ENCODE measurements around the gene CORO2B. TPM values are rescaled to one million over a fixed set of nuclear protein-coding genes. Genes with fewer than 3 reads are reported as not detected.
A peak's percentile ranks its signal among the peaks of the same experiment; 100 is the strongest.

CORO2B gene
- total RNA-seq, 1 donor from 2014 or later: 0.43 TPM

DNA sequence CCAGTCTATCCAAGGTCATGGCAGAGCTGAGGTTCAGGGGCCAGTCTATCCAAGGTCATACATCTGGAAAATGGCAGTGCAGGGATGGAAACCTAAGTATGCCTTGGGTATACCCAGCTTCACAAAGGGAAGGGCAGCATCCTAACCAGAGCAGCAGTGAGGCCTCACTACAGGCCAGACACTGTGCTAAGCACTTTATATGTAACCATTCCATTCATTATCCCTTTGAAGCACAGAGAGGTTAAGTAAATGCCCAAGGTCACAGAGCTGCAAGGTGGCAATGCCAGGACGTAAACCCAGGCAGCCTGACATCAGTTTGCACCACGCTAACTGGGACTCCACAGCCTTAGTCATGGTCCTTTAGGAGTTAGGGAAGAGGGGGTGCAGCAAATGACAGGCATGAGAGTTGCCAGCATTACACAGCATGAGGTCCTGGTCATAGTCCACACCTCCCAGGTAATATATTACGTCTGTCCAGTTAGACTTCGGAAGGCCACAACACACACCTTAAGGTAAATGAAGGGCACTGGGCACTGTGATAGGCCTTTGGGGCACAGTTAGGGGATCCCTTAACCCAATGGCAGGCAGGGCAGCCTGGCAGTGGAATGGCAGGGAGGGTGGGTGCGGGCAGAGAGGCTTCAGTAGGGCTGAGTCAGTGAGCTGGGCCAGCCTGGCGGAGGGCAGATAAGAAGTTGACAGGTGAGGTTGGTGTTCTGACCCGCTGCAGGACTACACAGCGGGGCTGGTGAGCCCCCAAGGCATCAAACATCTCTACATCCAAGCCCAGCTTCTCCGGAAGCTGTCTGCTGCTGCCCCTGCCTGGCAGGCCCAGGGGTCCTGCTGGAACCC lies 21.1 kb upstream of the CORO2B start:
- H3K27ac Mint-ChIP-seq: no peak overlapping the region
- H3K9me3 Mint-ChIP-seq: no peaks in the 10 kb centered on the region
- no peaks in the 10 kb centered on the region for H3K36me3 Mint-ChIP-seq (ENCODE audit: low read depth)
- DNase-seq (ENCODE audit: low spot score): no peak
- peaks cover 52% of the 10 kb centered on the region for H3K27me3 Mint-ChIP-seq (ENCODE audit: low read depth)
- H3K4me3 Mint-ChIP-seq (ENCODE audit: low read depth): no peak overlapping the region
- intact Hi-C loops (cut with micrococcal nuclease): loop anchor here (2.0 to 5.0 kb wide), 2 partner anchors 95 to 319 kb away; no protein-coding TSS in a partner anchor
- H3K4me1 Mint-ChIP-seq (ENCODE audit: low read depth): peaks cover 15% of the 10 kb centered on the region

DNA sequence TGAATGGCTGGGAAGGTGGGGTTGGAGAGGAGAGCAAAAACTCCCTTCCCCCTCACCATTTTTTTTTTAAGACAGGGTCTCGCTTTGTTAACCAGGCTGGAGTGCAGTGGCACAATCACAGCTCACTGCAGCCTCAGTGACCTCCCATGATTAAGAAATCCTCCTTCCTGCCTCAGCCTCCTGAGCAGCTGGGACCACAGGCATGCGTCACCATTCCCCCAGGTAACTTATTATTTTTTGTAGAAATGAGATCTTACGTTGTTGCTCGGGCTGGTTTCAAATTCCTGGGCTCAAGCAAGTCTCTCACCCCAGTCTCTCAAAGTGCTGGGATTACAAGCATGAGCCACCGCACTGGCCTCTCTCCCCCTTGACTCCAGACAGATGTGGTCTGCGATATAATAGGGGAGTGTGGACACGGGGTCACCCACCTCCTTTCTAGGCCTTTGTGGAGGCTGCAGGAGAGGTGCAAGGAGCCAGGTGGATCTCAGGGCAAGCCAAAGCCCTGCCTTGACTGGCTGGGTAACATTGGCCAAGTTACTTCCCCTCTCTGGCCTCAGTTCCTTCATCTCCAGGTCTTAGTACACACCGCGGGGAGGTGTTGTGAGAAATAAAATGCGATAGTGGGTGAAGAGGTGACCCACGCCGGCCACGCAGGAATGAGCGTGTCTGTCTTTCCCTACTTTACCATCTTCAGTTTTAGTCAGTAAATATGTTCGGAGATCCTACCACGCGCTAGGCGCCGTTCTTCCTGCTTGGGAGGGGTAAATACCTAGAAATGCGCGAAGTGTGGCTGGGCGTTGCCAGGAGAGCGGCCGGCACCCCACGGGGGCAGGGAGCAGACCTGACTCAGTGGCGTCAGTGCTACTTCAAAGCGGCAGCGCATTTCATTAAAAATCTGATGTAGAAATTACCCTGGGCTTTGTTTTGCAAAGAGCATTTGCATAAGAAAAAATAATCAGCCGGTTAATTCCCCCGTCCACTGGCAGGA lies 20.2 kb upstream of the CORO2B start:
- intact Hi-C loops (cut with micrococcal nuclease): loop anchor here (2.0 to 5.0 kb wide), 2 partner anchors 94 to 318 kb away; no protein-coding TSS in a partner anchor
- H3K36me3 Mint-ChIP-seq (ENCODE audit: low read depth): no peaks in the 10 kb centered on the region
- H3K27ac Mint-ChIP-seq: no peak overlapping the region
- no peak for DNase-seq (ENCODE audit: low spot score)
- H3K4me1 Mint-ChIP-seq (ENCODE audit: low read depth): peaks cover 15% of the 10 kb centered on the region
- H3K9me3 Mint-ChIP-seq: no peaks in the 10 kb centered on the region
- H3K4me3 Mint-ChIP-seq (ENCODE audit: low read depth): peak overlapping the region; percentile 73
- H3K27me3 Mint-ChIP-seq (ENCODE audit: low read depth): peaks cover 53% of the 10 kb centered on the region

DNA sequence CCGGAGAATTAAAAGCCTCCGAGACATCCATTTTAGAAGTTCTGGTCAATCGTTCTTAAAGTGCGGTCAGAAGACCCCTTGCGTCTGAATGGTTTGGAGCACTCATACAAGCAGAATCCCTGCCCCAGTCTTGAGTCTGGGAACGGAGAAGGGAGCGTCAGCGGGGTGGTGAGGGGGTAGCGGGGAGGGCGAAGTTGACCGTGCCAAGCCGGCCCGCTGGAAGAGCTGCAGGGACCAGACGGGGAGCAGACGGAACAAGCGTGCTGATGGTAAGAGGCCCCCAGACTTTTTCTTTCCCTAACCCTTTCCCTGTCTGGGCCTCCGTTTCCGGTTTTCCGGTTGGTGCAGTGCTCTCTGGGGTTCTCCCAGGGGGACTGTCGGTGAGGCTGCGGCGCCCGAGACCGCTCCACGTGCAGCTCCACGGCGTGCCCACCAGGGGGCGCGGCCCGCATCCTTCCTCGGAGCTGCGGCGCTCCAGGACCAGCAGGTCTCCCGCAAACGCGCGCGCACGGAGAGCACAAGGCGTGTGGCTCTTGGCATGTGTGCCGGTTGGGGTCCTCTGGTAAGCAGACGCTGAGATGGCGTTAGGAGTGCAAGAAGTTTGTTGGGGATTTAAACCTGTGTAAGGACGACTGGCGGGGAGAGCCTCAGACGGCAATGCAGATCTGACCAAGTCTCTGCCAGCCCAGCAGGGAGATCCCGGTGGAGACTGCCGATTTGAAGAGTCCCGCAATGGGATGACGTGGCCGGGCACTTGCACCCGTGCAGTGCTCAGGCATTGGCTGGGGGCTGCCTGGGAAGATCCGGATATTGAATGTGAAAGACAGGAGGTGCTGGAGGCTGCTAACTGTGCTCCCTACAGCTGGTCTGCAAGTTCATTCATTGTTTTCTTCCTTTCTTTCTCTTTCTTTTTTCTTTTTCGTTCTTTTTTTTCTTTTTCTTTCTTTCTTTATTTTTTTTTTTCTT lies 19.2 kb upstream of the CORO2B start:
- Mint-ChIP-seq H3K36me3 (ENCODE audit: low read depth) (no peaks in the 10 kb centered on the region), H3K27me3 (ENCODE audit: low read depth) (peaks cover 51% of the 10 kb centered on the region)
- intact Hi-C loops (cut with micrococcal nuclease): loop anchor here (2.0 to 5.0 kb wide), 2 partner anchors 93 to 317 kb away; no protein-coding TSS in a partner anchor

DNA sequence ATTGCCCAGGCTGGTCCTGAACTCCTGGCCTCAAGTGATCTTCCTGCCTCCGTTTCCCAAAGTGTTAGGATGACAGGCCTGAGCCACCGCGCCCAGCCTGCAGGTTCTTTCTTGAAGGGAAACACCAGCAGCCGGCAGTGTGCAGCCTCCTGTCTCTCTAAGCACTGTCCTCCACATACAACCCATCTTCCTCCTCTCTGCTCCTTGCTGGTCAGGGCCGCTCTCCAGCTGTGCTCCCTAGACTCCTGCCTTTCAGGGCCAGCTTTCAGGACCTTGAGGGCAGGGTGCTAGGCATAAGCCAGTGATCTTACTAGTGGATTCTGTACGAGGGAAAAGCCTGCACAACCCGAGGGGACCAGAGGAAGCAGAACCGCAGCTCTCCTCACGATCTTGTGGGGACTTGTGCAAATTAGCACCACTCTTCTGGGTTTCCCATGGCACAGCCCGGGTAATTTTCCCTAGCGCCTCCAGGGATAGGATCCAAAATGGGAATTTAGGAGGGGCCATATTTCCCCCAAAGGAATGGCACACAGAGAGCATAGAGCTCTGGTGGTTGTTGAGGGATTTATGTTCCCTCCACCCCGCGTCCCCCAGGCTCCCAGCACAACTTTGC lies 18.2 kb upstream of the CORO2B start:
- peaks cover 15% of the 10 kb centered on the region for H3K4me1 Mint-ChIP-seq (ENCODE audit: low read depth)
- H3K9me3 Mint-ChIP-seq: no peaks in the 10 kb centered on the region
- peaks cover 49% of the 10 kb centered on the region for H3K27me3 Mint-ChIP-seq (ENCODE audit: low read depth)
- H3K36me3 Mint-ChIP-seq (ENCODE audit: low read depth): no peaks in the 10 kb centered on the region
- intact Hi-C loops (cut with micrococcal nuclease): no loop called here
- no peak overlapping the region for H3K27ac Mint-ChIP-seq
- no peak overlapping the region for H3K4me3 Mint-ChIP-seq (ENCODE audit: low read depth)
- no peak for DNase-seq (ENCODE audit: low spot score)

More for the DNA sequence above, 19.2 kb upstream of the CORO2B start:
- peak; percentile 65 for DNase-seq (ENCODE audit: low spot score)
- peak overlapping the region; percentile 73 for H3K4me3 Mint-ChIP-seq (ENCODE audit: low read depth)
- H3K9me3 Mint-ChIP-seq: no peaks in the 10 kb centered on the region
- peaks cover 15% of the 10 kb centered on the region for H3K4me1 Mint-ChIP-seq (ENCODE audit: low read depth)
- no peak overlapping the region for H3K27ac Mint-ChIP-seq

DNA sequence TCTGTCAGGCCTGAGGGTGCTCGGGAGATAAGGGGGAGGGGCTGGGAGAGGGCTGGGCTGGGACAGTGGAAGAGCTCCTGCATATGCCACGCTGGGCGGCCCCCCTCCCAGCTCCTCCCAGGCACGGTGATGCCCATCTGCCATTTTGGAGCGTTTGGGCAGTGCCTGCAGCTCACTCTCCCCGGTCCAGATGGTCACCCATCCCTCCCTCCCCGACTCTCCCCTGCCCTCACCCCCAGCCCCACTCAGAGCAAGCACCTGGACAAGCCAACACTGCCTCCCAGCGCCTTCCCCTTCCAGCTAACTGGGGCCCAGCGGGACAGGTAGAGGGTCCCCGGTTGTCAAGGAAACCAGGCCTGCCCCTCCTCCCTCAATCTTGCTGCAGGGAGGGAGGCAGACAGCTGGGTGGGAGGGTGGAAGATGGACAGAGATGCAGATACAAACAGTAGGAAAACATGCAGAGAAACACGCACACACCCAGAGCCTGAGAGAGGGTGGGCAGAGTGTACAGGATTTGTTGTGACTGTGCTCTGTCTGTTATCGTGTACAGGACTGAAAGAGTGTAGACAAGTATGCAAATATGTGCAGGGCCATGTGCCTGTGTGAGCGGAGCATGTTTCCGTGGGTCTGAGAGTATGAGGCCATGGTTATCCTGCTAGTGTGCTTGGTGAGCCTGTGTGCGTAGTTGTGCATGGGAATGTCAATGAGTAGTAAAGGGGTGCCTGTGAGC lies 17.5 kb upstream of the CORO2B start:
- peaks cover 15% of the 10 kb centered on the region for H3K4me1 Mint-ChIP-seq (ENCODE audit: low read depth)
- H3K9me3 Mint-ChIP-seq: no peaks in the 10 kb centered on the region
- DNase-seq (ENCODE audit: low spot score): no peak
- H3K4me3 Mint-ChIP-seq (ENCODE audit: low read depth): no peak overlapping the region
- intact Hi-C loops (cut with micrococcal nuclease): no loop called here
- no peaks in the 10 kb centered on the region for H3K36me3 Mint-ChIP-seq (ENCODE audit: low read depth)
- peaks cover 49% of the 10 kb centered on the region for H3K27me3 Mint-ChIP-seq (ENCODE audit: low read depth)
- H3K27ac Mint-ChIP-seq: no peak overlapping the region

DNA sequence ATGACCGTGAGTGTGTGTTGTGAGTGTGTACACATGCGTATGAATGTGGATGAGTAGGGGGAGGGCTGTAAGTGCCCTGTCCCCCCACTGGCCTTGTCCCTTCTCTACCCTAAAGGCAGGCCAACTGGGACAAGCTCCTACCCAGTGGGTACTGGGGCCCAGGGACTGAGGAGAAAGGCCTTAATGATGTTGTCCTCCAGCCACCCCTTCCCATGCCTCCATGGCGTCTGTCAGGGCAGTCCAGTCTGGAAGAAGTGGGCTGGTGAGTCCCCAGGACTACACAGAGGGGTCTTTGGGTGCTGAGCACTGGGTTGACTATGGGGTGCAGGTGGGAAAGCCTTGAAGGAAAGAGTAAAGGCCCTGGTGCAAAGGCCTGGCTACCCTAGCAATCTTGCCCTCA lies 16.9 kb upstream of the CORO2B start:
- peaks cover 15% of the 10 kb centered on the region for H3K4me1 Mint-ChIP-seq (ENCODE audit: low read depth)
- no peaks in the 10 kb centered on the region for H3K36me3 Mint-ChIP-seq (ENCODE audit: low read depth)
- no peak for DNase-seq (ENCODE audit: low spot score)
- no peaks in the 10 kb centered on the region for H3K9me3 Mint-ChIP-seq
- intact Hi-C loops (cut with micrococcal nuclease): no loop called here
- peaks cover 48% of the 10 kb centered on the region for H3K27me3 Mint-ChIP-seq (ENCODE audit: low read depth)
- no peak overlapping the region for H3K27ac Mint-ChIP-seq
- H3K4me3 Mint-ChIP-seq (ENCODE audit: low read depth): no peak overlapping the region

DNA sequence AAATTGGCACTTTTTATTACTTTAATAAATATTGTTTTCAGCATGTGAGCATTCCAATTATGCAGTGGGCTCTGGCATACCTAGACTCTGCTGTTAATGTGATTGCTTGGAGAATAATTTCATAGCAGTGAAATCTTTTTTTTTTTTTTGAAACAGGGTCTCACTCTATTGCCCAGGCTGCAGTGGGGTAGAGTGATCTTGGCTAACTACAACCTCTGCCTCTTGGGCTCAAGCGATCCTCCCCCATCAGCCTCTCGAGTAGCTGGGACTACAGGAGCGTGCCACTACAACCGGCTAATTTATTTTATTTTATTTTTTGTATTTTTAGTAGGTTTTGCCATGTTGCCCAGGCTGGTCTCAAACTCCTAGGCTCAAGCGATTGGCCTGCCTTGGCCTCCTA lies 14.6 kb upstream of the CORO2B start:
- intact Hi-C loops (cut with micrococcal nuclease): no loop called here
- DNase-seq (ENCODE audit: low spot score): no peak
- Mint-ChIP-seq H3K4me1 (ENCODE audit: low read depth) (peaks cover 8% of the 10 kb centered on the region), H3K4me3 (ENCODE audit: low read depth) (no peak overlapping the region), H3K27ac (no peak overlapping the region), H3K9me3 (no peaks in the 10 kb centered on the region), H3K27me3 (ENCODE audit: low read depth) (peaks cover 32% of the 10 kb centered on the region), H3K36me3 (ENCODE audit: low read depth) (no peaks in the 10 kb centered on the region)

DNA sequence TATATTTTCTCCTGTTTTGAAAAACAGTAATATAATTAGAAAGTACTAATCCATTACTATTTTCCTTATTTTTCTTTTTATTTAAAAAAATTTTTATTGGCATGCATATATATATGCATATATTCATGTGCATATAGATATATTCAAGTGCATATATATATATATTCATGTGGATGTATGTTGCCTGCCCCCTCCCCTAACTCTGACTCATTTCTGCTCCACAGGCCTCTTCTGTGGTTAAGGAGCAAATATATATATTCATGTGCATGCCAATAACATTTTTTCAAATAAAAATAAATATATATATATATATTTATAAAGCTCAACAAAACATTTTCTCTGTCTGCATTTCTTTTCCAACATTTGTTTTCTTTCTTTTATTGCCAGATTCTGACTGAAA lies 13.6 kb upstream of the CORO2B start:
- no peaks in the 10 kb centered on the region for H3K36me3 Mint-ChIP-seq (ENCODE audit: low read depth)
- DNase-seq (ENCODE audit: low spot score): no peak
- intact Hi-C loops (cut with micrococcal nuclease): no loop called here
- H3K27me3 Mint-ChIP-seq (ENCODE audit: low read depth): peaks cover 34% of the 10 kb centered on the region
- no peak overlapping the region for H3K4me3 Mint-ChIP-seq (ENCODE audit: low read depth)
- no peak overlapping the region for H3K27ac Mint-ChIP-seq
- no peaks in the 10 kb centered on the region for H3K4me1 Mint-ChIP-seq (ENCODE audit: low read depth)
- H3K9me3 Mint-ChIP-seq: no peaks in the 10 kb centered on the region

DNA sequence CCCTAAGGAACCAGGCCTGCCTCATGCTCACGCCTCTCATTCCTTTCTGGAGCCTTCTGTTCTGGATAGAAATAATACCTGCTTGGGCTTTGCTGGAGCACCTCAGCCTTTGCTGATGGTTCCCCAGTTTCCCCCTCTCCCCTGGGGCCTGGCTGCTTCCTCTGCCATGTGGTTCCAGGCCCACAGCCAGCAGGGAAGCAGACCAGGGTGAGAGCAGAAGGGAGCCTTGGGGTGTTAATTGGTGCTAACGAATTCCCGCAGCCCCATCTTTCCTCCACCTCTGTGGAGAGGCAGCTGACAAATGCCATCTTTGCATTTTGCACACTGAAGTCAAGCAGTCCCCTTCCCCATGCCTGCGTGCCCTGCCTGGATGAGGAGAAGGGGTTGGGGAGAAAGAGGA lies 13.1 kb upstream of the CORO2B start:
- peaks cover 33% of the 10 kb centered on the region for H3K27me3 Mint-ChIP-seq (ENCODE audit: low read depth)
- intact Hi-C loops (cut with micrococcal nuclease): no loop called here

DNA sequence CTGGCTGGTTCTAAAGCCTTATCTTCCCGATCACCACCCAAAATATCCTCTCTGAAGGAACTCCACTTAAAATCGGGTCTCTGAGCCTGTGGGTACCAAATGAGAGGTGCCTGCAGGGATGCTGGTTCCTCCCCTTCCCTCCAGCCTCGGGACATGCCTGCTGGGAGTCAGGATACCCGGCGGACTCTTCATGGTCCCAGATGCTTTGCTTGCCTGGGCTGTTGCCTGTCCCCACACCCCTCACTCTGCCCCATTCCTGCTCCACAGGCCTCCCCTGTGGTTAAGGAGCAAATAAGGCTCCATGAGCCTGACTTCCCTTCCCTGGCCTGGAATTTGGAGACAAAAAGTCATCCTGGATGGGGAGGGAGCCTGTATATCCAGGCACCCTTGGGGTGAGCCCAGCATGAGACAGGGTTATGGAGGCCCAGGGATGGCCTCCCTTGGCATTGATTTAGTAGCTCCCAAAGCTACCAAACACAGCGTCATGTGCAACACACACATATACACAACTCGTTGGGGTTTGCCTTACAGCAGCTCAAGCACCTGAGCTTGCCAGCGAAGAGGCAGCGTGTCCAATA lies 12.3 kb upstream of the CORO2B start:
- no peak overlapping the region for H3K4me3 Mint-ChIP-seq (ENCODE audit: low read depth)
- H3K9me3 Mint-ChIP-seq: no peaks in the 10 kb centered on the region
- no peak overlapping the region for H3K27ac Mint-ChIP-seq
- H3K27me3 Mint-ChIP-seq (ENCODE audit: low read depth): peaks cover 36% of the 10 kb centered on the region
- intact Hi-C loops (cut with micrococcal nuclease): no loop called here
- H3K36me3 Mint-ChIP-seq (ENCODE audit: low read depth): no peaks in the 10 kb centered on the region
- no peaks in the 10 kb centered on the region for H3K4me1 Mint-ChIP-seq (ENCODE audit: low read depth)
- no peak for DNase-seq (ENCODE audit: low spot score)

More for the DNA sequence above, 13.1 kb upstream of the CORO2B start:
- Mint-ChIP-seq H3K4me1 (ENCODE audit: low read depth) (no peaks in the 10 kb centered on the region), H3K4me3 (ENCODE audit: low read depth) (no peak overlapping the region), H3K27ac (no peak overlapping the region), H3K9me3 (no peaks in the 10 kb centered on the region), H3K36me3 (ENCODE audit: low read depth) (no peaks in the 10 kb centered on the region)
- no peak for DNase-seq (ENCODE audit: low spot score)

DNA sequence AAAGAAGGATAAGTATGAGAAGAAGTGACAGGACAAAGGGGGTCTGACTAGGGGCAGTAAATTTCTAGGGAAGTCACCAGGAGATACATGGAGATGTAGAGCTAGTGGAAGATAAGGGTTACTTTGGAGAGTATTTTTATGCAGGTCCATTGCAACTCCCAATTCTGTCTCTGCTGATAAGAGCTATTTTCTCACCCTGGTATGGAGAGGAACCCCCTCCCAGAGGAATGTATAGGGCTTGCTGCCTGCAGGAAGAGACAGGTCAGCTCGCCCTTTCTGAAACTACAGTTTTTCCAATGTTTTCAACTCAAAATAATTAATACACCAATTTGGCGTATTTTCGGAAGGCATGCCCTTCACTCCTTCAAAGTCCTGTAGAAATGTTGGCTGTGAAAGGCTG lies 11.4 kb upstream of the CORO2B start:
- Mint-ChIP-seq H3K4me1 (ENCODE audit: low read depth) (no peaks in the 10 kb centered on the region), H3K36me3 (ENCODE audit: low read depth) (no peaks in the 10 kb centered on the region), H3K4me3 (ENCODE audit: low read depth) (no peak overlapping the region), H3K27me3 (ENCODE audit: low read depth) (peaks cover 38% of the 10 kb centered on the region), H3K9me3 (no peaks in the 10 kb centered on the region), H3K27ac (no peak overlapping the region)
- no peak for DNase-seq (ENCODE audit: low spot score)
- intact Hi-C loops (cut with micrococcal nuclease): no loop called here
